Cardiac muscle cell (in vitro differentiated cells and primary cell): ENCODE results near the gene KPNB1. TPM values are rescaled to one million over a fixed set of nuclear protein-coding genes. Genes with fewer than 3 reads are reported as not detected.

Experiments used
- DNase-seq, 2 donors: peaks; one replicate each; pipeline versions ENCODE4 v3.0.0 to v3.0.0-alpha.2; 2010 to 2017; ENCODE audit warnings: low read depth in 1 of 2, low spot score in 1 of 2
- H3K27ac ChIP-seq: fragments of 200-600 bp; sonication (generic); 2 replicates; pipeline ENCODE4 v1.5.1; 2016
- H3K27me3 ChIP-seq: fragments of 200-600 bp; sonication (generic); 2 replicates; pipeline ENCODE4 v1.6.0; 2016; ENCODE audit warnings: control low read depth
- H3K36me3 ChIP-seq: fragments of 200-600 bp; sonication (generic); 2 replicates; pipeline ENCODE4 v1.5.1; 2016; ENCODE audit warnings: control low read depth
- H3K4me1 ChIP-seq: fragments of 200-600 bp; sonication (generic); 2 replicates; pipeline ENCODE4 v1.8.1; 2017; ENCODE audit warnings: low read depth, mild to moderate bottlenecking, mixed run types
- H3K4me3 ChIP-seq: fragments of 200-600 bp; sonication (generic); 2 replicates; pipeline ENCODE4 v1.5.1; 2016; ENCODE audit warnings: mild to moderate bottlenecking
- H3K9me3 ChIP-seq: fragments of 200-600 bp; sonication (generic); 2 replicates; pipeline ENCODE4 v1.5.1; 2017; ENCODE audit warnings: low read depth, mild to moderate bottlenecking, control low read depth
- CTCF ChIP-seq: IDR thresholded peaks from 2 replicates; pipeline ENCODE4 v1.5.1; 2012; ENCODE audit warnings: low read depth, mild to moderate bottlenecking, low read length
- polyA plus RNA-seq: library from polyadenylated mRNA; unstranded; fragments of >200 nt; fragmentation: Nextera tagmentation; extraction: Ambion mirVana; gene quantifications from 2 replicates; pipeline ENCODE4 v1.2.1, GENCODE V29; 2016
- total RNA-seq: library from RNA; depleted of rRNA; stranded (reverse); fragments of >200 nt; gene quantifications from 2 replicates; pipeline ENCODE4 v1.2.3, GENCODE V29; 2016

KPNB1 gene
- total and polyA plus RNA-seq, 2 experiments from 2014 or later: 125 to 218 TPM

- Histone ChIP-seq H3K27me3 (no peaks in the 10 kb centered on the region), H3K9me3 (no peaks in the 10 kb centered on the region), H3K4me3 (no peak overlapping the region), H3K4me1 (peaks cover 30% of the 10 kb centered on the region), H3K27ac (no peak overlapping the region), H3K36me3 (peaks cover 7% of the 10 kb centered on the region)
- TF ChIP-seq CTCF: no peak
- DNase-seq: no peak
Observed at GRCh38 chr17:47703671-47704070, 54.0 kb downstream of the KPNB1 start.

GRCh38 chr17:47704116-47704515 lies 54.4 kb downstream of the KPNB1 start:
- no peak overlapping the region for H3K27ac ChIP-seq
- H3K36me3 ChIP-seq: peaks cover 5% of the 10 kb centered on the region
- H3K27me3 ChIP-seq: no peaks in the 10 kb centered on the region
- no peak for DNase-seq
- no peaks in the 10 kb centered on the region for H3K9me3 ChIP-seq
- no peak for TF ChIP-seq CTCF
- H3K4me3 ChIP-seq: no peak overlapping the region
- peaks cover 30% of the 10 kb centered on the region for H3K4me1 ChIP-seq

- Histone ChIP-seq H3K4me3 (no peak overlapping the region), H3K4me1 (peaks cover 30% of the 10 kb centered on the region), H3K27ac (peak overlapping the region; percentile 48), H3K27me3 (no peaks in the 10 kb centered on the region), H3K9me3 (no peaks in the 10 kb centered on the region), H3K36me3 (peaks cover 4% of the 10 kb centered on the region)
- no peak for DNase-seq
- TF ChIP-seq CTCF: no peak
Observed at GRCh38 chr17:47704736-47705135, 55.0 kb downstream of the KPNB1 start.

- Histone ChIP-seq H3K36me3 (peaks cover 9% of the 10 kb centered on the region), H3K27me3 (no peaks in the 10 kb centered on the region), H3K4me3 (no peak overlapping the region), H3K4me1 (peaks cover 30% of the 10 kb centered on the region), H3K9me3 (no peaks in the 10 kb centered on the region), H3K27ac (peak overlapping the region; percentile 73)
- no peak for DNase-seq
- TF ChIP-seq CTCF: no peak
Observed at GRCh38 chr17:47705536-47706530, 56.1 kb downstream of the KPNB1 start.

- H3K36me3 ChIP-seq: peaks cover 9% of the 10 kb centered on the region
- no peak for TF ChIP-seq CTCF
- no peaks in the 10 kb centered on the region for H3K27me3 ChIP-seq
- no peak overlapping the region for H3K4me3 ChIP-seq
- peaks cover 22% of the 10 kb centered on the region for H3K4me1 ChIP-seq
- no peak for DNase-seq
- no peaks in the 10 kb centered on the region for H3K9me3 ChIP-seq
- peak overlapping the region; percentile 73 for H3K27ac ChIP-seq
Observed at GRCh38 chr17:47707056-47707804, 57.5 kb downstream of the KPNB1 start.
